BE2C (cell line): ENCODE measurements around the gene ARHGAP8.

Experiments used
- DNase-seq: peaks from one replicate; pipeline ENCODE4 v3.0.0-alpha.2; 2020
- H3K27me3 ChIP-seq: fragments of 250-450 bp; sonication (Bioruptor Pico); 2 replicates; pipeline ENCODE4 v1.5.1; 2020; ENCODE audit warnings: mild to moderate bottlenecking
- H3K36me3 ChIP-seq: fragments of 250-450 bp; sonication (Bioruptor Pico); 2 replicates; pipeline ENCODE4 v1.5.1; 2020; ENCODE audit warnings: mild to moderate bottlenecking
- H3K4me1 ChIP-seq: fragments of 250-450 bp; sonication (Bioruptor Pico); 2 replicates; pipeline ENCODE4 v1.5.1; 2020
- H3K4me3 ChIP-seq: 2 replicates; pipeline ENCODE4 v1.5.1; 2011; ENCODE audit warnings: low read depth, low read length
- H3K9me3 ChIP-seq: fragments of 250-450 bp; sonication (Bioruptor Pico); 2 replicates; pipeline ENCODE4 v1.5.1; 2020
- TF ChIP-seq, protein P1 (sequence below): IDR thresholded peaks from 2 replicates; pipeline ENCODE4 v1.5.1; 2012; ENCODE audit warnings: mild to moderate bottlenecking, low read depth, low read length

The ARHGAP8 gene

DNA sequence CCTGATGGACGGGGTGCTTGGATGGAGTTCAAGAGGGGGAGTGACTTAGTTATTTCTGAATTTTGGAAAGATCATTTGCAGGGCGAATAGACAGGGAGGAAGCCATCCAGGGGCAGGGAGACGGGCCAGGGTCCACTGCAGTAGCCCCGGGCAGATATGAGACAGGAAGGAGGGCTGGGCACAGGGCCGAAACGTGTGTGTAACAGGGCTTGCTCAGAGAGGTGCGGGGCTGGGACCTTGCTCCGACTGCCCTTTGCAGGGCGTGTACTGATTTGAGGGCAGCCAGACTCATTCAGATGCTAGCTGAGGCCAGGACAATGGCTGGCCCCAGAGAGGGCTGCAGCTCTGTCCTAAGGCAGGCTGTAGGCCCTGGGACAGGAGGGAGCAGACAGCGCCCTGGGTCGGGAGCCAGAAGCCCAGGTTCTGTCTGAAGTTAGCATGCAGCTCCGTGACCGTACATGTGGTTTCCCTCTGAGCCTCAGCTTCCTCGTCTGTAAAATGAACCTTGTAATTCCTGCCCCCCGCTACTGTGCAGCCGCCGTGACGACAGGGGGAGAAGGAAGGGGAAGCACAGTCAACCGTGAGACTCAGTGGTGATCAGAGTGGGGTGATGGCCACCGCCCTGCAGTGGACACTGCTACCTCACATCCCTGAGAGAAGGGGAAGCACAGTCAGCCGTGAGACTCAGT lies 154.0 kb downstream of the ARHGAP8 start:
- Histone ChIP-seq H3K27me3 (no peaks in the 10 kb centered on the region), H3K9me3 (no peaks in the 10 kb centered on the region; the same call in 1 of the 2 replicates), H3K4me3 (no peak overlapping the region), H3K4me1 (no peaks in the 10 kb centered on the region), H3K36me3 (peaks cover 27% of the 10 kb centered on the region)
- DNase-seq = no peak
- TF ChIP-seq, protein P1, sequence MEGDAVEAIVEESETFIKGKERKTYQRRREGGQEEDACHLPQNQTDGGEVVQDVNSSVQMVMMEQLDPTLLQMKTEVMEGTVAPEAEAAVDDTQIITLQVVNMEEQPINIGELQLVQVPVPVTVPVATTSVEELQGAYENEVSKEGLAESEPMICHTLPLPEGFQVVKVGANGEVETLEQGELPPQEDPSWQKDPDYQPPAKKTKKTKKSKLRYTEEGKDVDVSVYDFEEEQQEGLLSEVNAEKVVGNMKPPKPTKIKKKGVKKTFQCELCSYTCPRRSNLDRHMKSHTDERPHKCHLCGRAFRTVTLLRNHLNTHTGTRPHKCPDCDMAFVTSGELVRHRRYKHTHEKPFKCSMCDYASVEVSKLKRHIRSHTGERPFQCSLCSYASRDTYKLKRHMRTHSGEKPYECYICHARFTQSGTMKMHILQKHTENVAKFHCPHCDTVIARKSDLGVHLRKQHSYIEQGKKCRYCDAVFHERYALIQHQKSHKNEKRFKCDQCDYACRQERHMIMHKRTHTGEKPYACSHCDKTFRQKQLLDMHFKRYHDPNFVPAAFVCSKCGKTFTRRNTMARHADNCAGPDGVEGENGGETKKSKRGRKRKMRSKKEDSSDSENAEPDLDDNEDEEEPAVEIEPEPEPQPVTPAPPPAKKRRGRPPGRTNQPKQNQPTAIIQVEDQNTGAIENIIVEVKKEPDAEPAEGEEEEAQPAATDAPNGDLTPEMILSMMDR = no peak

DNA sequence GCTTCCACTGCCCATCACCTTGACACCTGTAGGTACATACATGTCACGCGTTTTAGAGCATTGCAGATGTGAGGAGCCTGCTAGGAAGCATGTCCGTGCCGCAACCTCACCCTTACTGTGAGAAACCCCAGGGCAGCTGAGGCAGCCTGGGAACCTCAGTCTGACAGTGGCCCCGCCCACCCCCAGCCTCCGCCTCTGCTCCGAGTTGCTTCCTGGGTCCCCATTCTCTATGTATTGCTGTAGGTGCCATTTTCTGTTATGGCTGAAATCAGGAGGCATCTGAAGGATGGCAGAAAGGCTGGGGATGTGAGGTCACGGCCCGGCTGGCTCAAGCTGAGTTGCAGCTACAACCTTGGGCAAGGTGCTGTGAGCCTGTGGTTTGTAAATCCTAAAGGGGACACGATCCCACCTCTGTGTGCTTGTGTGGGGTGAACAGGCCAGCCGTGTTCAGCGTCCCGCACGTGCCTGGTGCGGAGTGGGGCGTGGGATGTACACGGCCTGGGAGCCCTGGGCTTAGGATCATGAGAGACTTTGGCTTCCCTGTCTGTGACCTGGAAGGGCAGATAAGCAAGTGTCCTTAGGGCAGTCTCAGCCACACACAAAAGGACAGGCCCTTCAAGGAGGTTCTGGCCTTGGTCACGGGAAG lies 154.7 kb downstream of the ARHGAP8 start:
- TF ChIP-seq, protein P1 = no peak
- Histone ChIP-seq H3K4me1 (no peaks in the 10 kb centered on the region), H3K36me3 (peaks cover 23% of the 10 kb centered on the region), H3K9me3 (no peaks in the 10 kb centered on the region), H3K4me3 (no peak overlapping the region), H3K27me3 (no peaks in the 10 kb centered on the region)
- DNase-seq = no peak

DNA sequence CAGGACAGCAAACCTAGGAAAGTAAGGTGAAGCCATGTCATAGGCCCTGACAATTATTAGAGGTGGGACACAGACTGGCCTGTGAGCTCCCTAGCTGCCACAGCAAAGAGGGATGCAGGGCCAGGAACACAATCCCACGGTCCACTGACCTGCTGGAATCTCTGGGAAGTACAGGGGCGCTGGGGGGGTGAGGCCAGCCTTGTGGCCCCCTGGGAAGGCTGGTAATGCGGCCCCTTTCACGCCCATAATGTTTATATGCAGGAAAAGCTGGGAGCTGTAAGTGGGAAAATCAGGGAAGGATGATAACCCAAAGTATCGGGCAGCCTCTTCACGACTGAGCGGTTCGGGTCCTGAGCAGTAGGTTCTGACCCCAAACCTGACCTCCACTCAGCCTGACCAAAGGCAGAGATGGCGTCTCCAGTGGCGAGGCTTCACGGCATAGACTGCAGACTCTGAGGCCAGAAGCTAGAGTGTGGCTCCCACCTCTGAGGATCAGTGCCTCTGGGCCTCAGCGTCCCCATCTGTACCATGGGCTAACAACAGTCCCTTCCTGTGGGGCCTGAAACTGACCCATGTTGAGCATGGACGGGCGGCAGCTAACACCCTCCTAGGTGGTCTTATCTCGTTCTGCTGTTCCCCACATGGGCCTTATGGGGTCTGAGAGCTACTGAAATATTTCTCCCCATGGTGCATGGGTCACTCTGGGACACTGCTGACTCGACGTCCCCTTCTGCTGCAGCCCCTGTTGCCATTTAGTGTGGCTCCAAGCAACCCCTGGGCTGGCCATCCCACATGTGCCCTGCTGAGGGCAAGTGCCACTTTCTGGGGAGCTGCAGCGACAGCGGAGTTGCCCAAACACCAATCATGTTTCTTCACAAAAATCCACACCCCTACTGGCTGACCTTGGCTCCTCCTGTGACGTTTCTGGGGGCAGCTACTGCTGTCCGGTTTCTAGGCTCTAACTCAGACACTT lies 155.7 kb downstream of the ARHGAP8 start:
- Histone ChIP-seq H3K27me3 (no peaks in the 10 kb centered on the region), H3K36me3 (peaks cover 31% of the 10 kb centered on the region), H3K4me3 (no peak overlapping the region), H3K9me3 (no peaks in the 10 kb centered on the region), H3K4me1 (no peaks in the 10 kb centered on the region)
- DNase-seq = no peak
- TF ChIP-seq, protein P1 = no peak

DNA sequence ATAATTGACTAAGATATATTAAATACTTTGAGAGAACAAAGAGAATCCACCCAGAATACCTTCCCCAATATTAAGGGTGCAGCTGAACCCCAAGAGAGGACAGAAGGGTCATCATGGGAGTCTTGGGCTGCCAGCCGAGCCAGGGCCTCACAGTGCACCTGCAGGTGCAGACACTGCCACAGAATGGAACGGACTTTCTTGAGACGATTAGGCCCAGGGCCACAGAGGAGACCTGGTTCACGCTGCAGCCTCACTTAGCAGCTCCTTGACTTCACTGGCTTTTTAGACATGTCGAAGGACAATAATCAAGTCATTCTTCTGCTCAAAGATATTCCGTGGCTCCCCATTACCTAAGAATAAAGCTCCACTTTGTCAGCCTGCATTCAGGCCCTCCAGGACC lies 156.9 kb downstream of the ARHGAP8 start:
- Histone ChIP-seq H3K27me3 (no peaks in the 10 kb centered on the region), H3K4me1 (no peaks in the 10 kb centered on the region), H3K36me3 (peaks cover 38% of the 10 kb centered on the region), H3K4me3 (no peak overlapping the region), H3K9me3 (no peaks in the 10 kb centered on the region)
- DNase-seq = no peak
- TF ChIP-seq, protein P1 = no peak
